Renal cortex interstitium (tissue), 11 donors: Measurements from ENCODE around the gene IFIT1. TPM values are rescaled to one million over a fixed set of nuclear protein-coding genes. Genes with fewer than 3 reads are reported as not detected.
"Not testable (repeated sequence)": the region's sequence is repeated elsewhere in the genome, so short reads cannot be mapped to it uniquely, and the experiment has no call there.

Experiments used
- DNase-seq, 11 donors: peaks; one replicate each; pipeline ENCODE4 v3.0.0-alpha.2; 2013; ENCODE audit warnings: low read depth in 9 of 11, low spot score in 4 of 11; ENCODE audit errors: extremely low read depth in 1 of 11
- polyA plus RNA-seq, 3 donors: library from polyadenylated mRNA; unstranded; fragments of 120-200 nt; gene quantifications; one replicate each; pipeline ENCODE4 v1.2.1, GENCODE V29; 2013; ENCODE audit not compliant: insufficient read length in 3 of 3

The IFIT1 gene
- polyA plus RNA-seq, 3 donors: 13.9 to 23.7 (median 21.4) TPM

DNA sequence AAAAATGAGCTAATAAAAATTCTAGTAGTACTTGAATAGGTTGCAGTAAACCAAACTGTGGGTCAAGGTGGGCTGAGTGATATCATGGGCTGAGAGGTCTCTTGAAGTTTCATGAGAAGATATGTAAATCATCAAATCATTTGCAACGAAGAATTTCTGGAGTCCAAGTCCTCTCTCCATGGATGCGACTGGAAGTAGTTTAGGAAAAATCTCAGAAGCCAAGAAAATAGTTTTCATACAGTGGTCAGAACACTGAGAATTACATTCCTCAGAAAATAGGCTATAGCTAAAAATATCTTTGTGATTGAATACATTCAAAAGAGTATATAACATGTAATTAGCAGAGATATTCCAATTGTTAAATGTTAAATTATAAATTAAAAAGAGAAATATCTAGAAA, 3.6 kb upstream of the IFIT1 start:
- no peak for DNase-seq

DNA sequence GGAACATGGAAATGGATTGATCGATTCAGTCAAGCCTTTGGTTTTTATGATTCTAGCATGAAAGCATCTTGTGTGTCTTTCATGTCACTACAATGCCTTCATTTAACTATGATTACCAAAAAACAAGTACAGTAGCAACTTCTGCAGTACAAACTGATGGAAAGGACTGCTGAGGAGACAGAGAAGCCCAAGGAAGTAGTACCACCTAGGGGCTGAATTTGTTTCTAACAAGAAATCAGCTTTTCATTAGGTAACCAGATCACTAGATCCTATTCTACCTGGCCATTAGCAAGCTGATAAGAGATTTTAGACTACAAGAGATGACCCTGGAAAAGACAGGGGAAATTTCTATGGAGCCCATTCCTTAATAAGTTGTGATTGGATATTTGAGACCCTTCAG, 3.2 kb upstream of the IFIT1 start:
- DNase-seq: no peak

DNA sequence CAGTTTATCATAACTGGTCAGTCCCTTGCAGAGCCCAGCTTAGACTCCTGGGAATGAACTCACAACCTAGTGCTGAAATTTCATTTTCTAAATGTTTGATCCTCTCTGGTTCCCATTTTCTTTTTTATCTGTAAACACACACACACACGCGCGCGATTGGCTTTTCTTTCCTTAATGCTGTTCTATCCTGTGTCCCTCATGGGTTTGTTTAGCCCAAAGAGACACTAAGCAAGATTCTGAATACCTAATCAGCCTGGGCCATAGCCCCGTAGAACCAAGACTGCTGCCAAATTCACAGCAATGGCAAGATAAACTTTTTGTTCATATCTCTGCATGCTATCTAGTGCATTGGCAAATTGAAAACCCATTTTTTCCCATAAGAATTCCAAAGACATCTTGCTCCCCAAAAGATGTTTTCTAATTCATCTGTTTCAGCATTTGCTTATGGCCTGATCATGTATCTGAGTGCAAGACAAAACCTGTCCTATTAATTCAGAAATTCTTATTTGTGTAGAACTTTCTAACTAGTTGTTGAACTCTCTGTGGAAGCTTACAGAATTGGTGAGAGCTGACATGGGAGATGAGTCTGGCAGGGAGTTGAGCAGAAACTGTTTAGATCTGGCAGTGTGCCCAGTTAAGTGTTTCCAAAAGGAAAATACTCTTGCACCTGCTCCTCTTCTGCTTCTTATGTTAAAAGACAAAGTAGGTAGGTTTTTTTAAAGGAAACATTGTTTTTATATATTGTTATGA, 1.8 kb upstream of the IFIT1 start:
- no peak for DNase-seq

DNA sequence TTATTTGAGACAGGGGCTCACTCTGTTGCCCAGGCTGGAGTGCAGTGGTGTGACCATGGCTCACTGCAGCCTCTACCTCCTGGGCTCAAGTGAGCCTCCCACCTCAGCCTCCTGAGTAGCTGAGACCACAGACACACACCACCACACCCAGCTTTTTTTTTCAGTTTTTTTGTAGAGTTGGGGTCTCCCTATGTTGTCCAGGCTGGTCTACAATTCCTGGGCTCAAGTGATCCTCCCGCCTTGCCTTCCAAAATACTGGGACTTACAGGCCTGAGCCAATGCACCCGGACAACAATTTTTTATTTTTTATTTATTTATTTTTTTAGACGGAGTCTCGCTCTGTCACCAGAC, 1.2 kb upstream of the IFIT1 start:
- not testable (repeated sequence) for DNase-seq

DNA sequence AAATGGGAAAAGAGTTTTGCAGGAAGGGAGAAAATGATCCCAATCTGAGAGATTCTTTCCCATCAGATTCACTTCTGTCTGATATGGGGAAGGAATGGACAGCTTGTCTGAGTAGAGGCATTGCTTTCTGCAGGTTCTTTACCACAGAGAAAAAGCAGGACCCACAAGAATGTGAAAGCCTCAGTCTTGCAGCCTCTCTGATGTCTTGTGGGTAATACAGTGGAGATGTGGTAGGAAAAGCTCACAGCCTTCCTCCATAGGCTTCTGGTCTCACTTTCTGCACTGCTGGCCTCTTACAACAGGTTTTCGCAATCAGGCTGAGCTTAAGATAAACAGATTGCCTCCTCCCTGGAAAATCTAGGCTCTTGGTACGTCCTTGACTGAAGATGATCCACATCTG, 551 bp downstream of the IFIT1 start:
- no peak for DNase-seq

DNA sequence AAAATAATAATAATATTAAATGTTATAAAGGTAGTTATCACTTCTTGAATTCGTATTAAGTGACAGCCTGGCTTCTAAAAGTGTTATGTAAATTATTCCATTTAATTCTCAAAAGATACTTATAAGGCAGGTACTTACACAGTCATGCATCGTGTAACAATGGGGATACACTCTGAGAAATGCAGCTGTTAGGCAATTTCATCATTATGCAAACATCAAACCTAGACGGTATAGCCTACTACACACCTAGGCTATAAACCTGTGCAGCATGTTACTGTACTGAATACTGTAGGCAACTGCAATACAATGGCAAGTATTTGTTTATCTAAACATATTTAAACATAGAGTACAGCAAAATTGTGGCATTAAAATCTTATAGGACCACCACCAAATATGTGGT, 1.5 kb downstream of the IFIT1 start:
- DNase-seq: no peak

DNA sequence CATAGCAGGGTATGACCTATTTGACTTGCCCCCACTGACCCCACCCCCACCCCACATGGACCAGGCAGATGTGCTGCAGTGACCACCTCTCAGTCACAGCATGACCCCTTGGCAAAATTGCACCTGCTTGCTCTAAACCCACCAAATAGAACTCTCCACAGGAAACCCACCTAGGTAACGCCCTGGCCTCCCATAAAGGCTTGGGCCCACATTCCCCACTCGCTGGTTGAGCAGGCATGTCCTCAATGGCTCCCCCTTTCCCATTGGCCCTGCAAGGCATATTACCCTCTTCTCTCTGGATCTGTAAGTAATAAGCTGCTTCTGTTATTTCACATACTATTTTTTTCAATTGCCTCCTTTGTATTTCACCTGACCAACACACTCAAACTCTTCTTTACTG, 2.7 kb downstream of the IFIT1 start:
- no peak for DNase-seq

DNA sequence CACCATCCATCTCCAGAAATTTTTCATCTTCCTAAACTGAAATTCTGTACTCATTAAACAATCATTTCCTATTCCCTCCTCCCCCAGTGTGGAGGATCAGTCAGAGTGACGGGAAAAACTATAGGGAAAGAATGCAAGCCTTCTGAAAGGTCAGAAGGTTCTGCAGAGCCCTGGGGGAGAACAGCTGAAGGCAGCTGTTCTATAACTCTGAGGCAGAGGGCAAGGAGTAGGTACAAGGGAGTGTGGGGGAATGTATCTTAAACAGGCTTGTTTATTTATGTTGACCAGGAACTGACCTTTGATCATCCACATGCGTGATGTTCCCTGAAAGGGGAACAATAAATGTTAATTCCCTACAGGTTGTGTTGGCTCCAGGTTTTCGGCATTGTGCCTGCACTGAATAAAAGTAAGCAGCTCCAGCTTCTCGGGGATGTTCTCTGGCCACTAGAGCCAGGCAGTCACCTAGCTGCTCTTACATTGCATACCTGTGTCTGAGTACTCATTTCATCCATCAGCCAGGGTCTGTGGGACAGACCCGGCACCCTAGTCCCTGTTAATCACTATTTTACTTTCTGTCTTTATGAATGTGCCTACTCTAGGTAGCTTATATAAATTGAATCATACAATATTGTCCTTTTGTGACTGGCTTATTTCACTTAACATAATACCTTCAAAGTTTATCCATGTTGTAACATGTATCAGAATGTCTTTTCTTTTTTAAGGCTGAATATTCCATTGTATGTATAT, 5.8 kb downstream of the IFIT1 start:
- peak in 1 of 11 donors; percentile 35 for DNase-seq

DNA sequence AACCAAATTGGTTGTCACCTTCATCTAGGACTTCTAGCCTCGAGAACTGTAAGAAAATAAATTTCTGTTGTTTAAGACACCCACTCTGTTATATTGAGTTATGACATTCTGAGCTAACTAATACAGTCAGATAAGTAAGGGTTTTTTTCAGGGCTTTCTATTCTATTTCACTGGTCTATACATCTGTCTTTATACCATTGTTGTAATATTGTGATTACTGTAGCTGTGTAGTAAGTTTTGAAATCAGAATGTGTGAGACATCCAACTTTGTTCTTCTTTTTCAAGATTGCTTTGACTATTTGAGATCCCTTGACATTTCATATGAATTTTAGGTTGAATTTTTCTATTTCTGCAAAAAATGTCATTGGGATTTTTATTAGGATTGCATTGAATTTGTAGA, 7.5 kb downstream of the IFIT1 start:
- no peak for DNase-seq

DNA sequence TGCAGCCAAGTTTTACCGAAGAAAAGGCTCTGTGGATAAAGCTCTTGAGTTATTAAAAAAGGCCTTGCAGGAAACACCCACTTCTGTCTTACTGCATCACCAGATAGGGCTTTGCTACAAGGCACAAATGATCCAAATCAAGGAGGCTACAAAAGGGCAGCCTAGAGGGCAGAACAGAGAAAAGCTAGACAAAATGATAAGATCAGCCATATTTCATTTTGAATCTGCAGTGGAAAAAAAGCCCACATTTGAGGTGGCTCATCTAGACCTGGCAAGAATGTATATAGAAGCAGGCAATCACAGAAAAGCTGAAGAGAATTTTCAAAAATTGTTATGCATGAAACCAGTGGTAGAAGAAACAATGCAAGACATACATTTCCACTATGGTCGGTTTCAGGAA, 10.6 kb downstream of the IFIT1 start:
- DNase-seq: no peak

DNA sequence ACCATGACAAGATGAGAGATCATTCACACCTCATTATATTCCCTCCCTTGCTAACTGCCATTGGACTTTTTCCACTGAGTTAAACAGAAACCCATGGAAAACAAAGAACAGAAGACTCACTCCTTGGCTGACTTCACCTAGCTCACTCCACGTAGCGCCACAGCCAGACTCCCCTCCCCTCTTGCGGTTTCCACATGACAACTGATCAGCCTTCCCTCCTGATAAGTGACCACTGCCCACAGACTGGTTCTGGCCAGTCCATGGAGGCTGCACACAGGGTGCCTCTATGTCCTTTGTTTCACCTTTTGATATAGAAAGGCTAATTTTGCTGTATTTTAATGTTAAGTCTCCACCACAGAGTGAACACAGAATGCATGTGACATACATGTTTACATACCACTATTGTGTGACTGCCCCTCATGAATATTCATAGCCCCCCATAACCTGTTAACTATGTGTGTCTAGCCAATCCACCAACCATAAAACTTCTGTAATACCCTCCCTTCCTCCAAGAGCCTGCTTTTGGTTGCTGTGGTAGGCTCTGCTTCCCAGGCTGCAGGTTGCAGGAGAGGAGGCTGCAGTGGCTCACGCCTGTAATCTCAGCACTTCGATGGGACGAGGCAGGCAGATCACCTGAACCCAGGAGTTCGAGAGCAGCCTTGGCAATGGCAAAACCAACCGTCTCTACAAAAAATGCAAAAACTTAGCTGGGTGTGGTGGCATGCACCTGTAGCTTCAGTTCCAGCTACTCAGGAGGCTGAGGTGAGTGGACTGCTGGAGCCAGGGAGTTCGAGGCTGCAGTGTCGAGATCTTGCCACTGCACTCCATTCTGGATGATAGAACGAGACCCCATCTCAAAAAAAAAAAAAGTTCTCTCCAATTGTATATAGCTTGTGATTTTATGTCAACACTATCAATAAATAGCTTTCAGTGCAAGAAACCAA, 12.0 kb downstream of the IFIT1 start:
- no peak for DNase-seq

DNA sequence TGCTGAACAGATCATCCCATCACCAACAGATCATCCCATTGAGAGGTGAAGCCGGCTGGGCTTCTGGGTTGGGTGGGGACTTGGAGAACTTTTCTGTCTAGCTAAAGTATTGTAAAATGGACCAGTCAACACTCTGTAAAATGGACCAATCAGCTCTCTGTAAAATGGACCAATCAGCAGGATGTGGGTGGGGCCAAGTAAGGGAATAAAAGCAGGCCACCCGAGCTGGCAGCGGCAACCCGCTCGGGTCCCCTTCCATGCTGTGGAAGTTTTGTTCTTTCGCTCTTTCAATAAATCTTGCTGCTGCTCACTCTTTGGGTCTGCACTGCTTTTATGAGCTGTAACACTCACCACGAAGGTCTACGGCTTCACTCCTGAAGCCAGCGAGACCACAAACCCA, 13.8 kb downstream of the IFIT1 start:
- DNase-seq: not testable (repeated sequence)

DNA sequence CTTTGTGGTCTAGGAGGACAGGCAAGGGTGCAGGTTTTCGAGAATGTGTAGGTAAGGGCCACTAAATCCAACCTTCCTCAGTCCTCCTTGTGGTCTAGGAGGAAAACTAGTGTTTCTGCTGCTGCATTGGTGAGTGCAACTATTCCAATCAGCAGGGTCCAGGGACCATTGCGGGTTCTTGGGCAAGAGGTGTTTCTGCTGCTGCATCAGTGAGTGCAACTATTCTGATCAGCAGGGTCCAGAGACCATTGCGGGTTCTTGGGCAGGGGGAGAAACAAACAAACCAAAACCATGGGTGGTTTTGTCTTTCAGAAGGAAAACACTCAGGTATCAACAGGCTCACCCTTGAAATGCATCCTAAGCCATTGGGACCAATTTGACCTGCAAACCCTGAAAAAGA, 15.4 kb downstream of the IFIT1 start:
- not testable (repeated sequence) for DNase-seq

DNA sequence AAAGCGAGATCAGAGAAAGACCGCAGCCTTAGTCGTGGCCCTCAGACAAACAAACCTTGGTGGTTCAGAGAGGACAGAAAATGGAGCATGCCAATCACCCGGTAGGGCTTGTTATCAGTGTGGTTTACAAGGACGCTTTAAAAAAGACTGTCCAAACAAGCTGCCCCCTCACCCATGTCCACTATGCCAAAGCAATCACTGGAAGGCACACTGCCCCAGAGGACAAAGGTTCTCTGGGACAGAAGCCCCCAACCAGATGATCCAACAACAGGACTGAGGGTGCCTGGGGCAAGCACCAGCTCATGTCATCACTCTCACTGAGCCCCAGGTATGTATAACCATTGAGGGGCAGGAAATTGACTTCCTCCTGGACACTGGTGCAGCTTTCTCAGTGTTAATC, 16.9 kb downstream of the IFIT1 start:
- DNase-seq: not testable (repeated sequence)

DNA sequence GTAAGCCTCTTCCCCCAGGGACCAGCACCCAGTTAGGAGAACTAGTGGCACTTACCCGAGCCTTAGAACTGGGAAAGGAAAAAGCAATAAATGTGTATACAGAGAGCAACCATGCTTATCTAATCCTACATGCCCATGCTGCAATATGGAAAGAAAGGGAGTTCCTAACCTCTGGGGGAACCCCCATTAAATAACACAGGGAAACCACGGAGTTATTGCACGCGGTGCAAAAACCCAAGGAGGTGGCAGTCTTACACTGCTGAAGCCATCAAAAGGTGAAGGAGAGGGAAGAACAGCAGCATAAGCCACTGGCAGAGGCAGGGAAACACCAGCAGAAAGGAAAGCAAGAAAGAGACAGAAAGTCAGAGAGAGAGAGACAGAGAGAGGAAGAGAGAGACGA, 18.1 kb downstream of the IFIT1 start:
- DNase-seq: not testable (repeated sequence)

DNA sequence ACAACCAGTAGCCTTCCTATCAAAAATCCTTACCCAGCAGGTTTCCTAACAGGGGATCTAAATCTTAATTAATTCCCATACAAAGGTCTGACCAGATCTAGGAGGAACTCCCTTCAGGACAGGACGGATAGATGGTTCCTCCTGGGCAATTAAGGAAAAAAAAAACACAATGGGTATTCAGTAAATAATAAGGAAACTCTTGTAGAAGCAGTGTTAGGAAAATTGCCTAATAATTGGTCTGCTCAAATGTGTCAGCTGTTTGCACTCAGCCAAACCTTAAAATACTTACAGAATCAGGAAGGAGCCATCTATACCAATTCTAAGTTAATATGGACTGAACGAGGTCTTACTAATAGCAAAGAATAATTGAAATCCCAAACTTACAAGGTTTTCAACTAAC, 18.7 kb downstream of the IFIT1 start:
- not testable (repeated sequence) for DNase-seq

DNA sequence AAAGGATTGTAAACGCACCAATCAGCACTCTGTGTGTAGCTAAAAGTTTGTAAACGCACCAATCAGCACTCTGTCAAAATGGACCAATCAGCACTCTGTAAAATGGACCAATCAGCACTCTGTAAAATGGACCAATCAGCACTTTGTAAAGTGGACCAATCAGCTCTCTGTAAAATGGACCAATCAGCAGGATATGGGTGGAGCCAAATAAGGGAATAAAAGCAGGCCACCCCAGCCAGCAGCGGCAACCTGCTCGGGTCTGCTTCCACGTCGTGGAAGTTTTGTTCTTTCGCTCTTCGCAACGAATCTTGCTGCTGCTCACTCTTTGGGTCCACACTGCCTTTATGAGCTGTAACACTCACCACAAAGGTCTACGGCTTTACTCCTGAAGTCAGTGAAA, 19.9 kb downstream of the IFIT1 start:
- DNase-seq: not testable (repeated sequence)

DNA sequence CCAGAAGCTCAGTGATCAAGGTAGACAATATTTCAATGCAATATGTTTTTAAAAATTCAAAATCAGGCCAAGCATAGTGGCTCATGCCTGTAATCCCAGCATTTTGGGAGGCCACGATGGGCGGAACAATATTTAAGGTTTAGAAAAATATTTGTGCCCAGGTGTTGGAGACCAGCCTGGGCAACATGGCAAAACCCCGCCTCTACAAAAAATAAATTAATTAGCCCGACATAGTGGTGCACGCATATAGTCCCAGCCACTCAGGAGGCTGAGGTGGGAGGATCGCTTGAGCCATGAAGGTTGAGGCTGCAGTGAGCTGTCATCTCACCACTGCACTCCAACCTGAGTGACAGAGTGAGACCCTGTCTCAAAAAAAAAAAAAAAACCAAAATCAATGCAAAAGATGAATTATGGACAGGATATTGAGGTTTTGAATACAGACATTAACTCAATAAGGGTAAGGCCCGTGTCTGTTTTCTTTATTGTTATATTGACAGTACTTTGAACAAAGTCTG, 21.0 kb downstream of the IFIT1 start:
- DNase-seq: no peak

DNA sequence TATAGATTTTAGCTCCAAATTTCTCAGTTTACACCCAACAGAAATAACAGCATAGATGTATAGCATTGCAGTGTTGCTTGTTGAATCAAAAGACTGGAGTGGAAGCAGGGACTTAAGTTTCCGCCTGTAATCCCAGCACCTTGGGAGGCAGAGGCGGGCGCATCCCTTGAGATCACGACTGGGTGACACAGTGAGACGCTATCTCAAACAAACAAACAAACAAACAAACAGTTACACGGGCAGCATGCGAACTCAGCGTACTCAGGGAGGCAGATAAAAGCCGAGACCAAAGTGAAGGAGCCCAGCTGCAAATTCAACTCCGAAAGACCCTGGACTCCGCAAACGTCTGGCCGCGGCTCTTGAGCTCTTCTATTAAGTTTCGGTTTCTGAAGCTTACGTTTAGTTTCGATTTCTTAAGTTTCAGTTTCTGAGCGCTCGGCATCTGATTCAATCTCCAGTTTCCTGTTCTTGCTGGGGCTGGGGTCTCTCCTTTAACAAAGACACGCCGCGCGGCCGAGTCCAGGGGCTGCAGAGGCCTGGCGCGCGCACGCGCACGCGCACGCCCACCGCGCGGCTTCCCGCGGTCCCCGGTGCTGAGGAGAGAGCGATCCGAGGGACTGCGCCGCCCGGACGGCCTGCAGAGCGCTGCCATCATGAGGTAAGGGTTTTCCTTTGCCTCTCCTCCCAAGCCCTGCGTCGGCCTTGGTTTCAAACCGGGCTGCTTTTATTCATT, 21.9 kb downstream of the IFIT1 start, which contains the start of gene IFIT5:
Gene IFIT5, plus strand, starts transcription at position 423 of the 733 bp plus-strand sequence. Its CDS starts 231 bp downstream, at position 654.
- peak; percentile 69 to 84 (median 81) for DNase-seq
